Stimulated activated CD4-positive, alpha-beta T cell treated with anti-CD3 and anti-CD28 coated beads, Interleukin-15, amount 100 ng/mL, for 24 hours (primary cell): ENCODE data around the gene ANK2.
"Not testable (repeated sequence)": the region's sequence is repeated elsewhere in the genome, so short reads cannot be mapped to it uniquely, and the experiment has no call there.

ENCODE experiments used
- DNase-seq: peaks from one replicate; pipeline ENCODE4 v3.0.0-alpha.2; 2020

Gene ANK2

GRCh38 chr4:113154281-113154680 is 104.8 kb downstream of the ANK2 start:
- DNase-seq: no peak

GRCh38 chr4:113157086-113157857 is 107.8 kb downstream of the ANK2 start:
- DNase-seq: no peak

- no peak for DNase-seq
Measured at GRCh38 chr4:113159942-113160545, 110.6 kb downstream of the ANK2 start.

GRCh38 chr4:113160548-113160947 is 111.1 kb downstream of the ANK2 start:
- DNase-seq: no peak

- no peak for DNase-seq
Measured at GRCh38 chr4:113162089-113162488, 112.6 kb downstream of the ANK2 start.

- DNase-seq: no peak
Measured at GRCh38 chr4:113169368-113169767, 119.9 kb downstream of the ANK2 start.

- no peak for DNase-seq
Measured at GRCh38 chr4:113170115-113170804, 120.8 kb downstream of the ANK2 start.

- DNase-seq: no peak
Measured at GRCh38 chr4:113170805-113171468, 121.5 kb downstream of the ANK2 start.

- no peak for DNase-seq
Measured at GRCh38 chr4:113173126-113173792, 123.8 kb downstream of the ANK2 start.

GRCh38 chr4:113173793-113174264 is 124.4 kb downstream of the ANK2 start:
- DNase-seq: no peak

- no peak for DNase-seq
Measured at GRCh38 chr4:113179091-113179490, 129.6 kb downstream of the ANK2 start.

- no peak for DNase-seq
Measured at GRCh38 chr4:113179996-113180395, 130.5 kb downstream of the ANK2 start.

- no peak for DNase-seq
Measured at GRCh38 chr4:113181289-113182007, 132.0 kb downstream of the ANK2 start.

- no peak for DNase-seq
Measured at GRCh38 chr4:113183032-113183605, 133.7 kb downstream of the ANK2 start.

- DNase-seq: not testable (repeated sequence)
Measured at GRCh38 chr4:113186220-113186619, 136.8 kb downstream of the ANK2 start.

- DNase-seq: no peak
Measured at GRCh38 chr4:113186913-113187312, 137.5 kb downstream of the ANK2 start.

- no peak for DNase-seq
Measured at GRCh38 chr4:113187358-113187757, 137.9 kb downstream of the ANK2 start.

- DNase-seq: no peak
Measured at GRCh38 chr4:113189546-113189945, 140.1 kb downstream of the ANK2 start.

- DNase-seq: no peak
Measured at GRCh38 chr4:113209153-113209552, 159.7 kb downstream of the ANK2 start.

- no peak for DNase-seq
Measured at GRCh38 chr4:113209652-113210320, 160.3 kb downstream of the ANK2 start.

- DNase-seq: no peak
Measured at GRCh38 chr4:113212613-113213012, 163.2 kb downstream of the ANK2 start.
